ENCODE data around the gene MIR17HG. TPM values are rescaled to one million over a fixed set of nuclear protein-coding genes. Genes with fewer than 3 reads are reported as not detected.
"Not testable (repeated sequence)": the region's sequence is repeated elsewhere in the genome, so short reads cannot be mapped to it uniquely, and the experiment has no call there.

Gene MIR17HG
- total RNA-seq, 4 donors from 2014 or later: 0.95 to 21.0 (median 4.5) TPM

DNA sequence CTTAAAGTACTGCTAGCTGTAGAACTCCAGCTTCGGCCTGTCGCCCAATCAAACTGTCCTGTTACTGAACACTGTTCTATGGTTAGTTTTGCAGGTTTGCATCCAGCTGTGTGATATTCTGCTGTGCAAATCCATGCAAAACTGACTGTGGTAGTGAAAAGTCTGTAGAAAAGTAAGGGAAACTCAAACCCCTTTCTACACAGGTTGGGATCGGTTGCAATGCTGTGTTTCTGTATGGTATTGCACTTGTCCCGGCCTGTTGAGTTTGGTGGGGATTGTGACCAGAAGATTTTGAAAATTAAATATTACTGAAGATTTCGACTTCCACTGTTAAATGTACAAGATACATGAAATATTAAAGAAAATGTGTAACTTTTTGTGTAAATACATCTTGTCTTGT is 3.6 kb downstream of the MIR17HG start:
- peaks cover 0 to 62% (median 16%) of the 10 kb centered on the region in 3 donors for H3K36me3 ChIP-seq
- peaks cover 0 to 51% (median 9%) of the 10 kb centered on the region in 3 donors for H3K4me1 ChIP-seq
- 72 to 74% methylated on average over 5 of the region's 5 CpGs for WGBS, 2 donors

DNA sequence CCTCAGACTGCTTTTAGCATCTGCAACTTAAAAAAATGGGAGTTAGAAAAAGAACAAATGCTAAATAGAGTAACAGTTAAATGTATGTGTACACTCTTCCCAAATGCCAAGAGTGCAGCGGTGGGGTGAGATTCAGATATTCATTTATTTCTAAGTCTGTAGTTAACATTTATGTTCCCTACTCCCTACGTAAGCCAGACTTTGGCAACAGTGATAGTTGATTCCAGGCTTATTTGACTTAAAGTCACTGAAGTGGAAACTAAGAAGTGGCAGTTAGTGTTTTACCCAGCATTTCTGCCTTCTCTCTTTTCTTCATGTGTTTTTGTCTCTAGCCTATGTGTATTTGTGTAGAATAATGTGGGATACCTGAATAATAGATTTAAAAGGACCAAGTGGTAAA is 4.5 kb downstream of the MIR17HG start:
- 77 to 88% methylated on average over 2 of the region's 2 CpGs for WGBS, 2 donors
- peaks cover 0 to 70% (median 16%) of the 10 kb centered on the region in 3 donors for H3K36me3 ChIP-seq
- intact Hi-C loops (cut with DNase I): no loop called here
- no peaks in the 10 kb centered on the region for H3K9me3 ChIP-seq
- H3K4me1 ChIP-seq: peaks cover 0 to 46% (median 9%) of the 10 kb centered on the region in 3 donors
- H3K27ac ChIP-seq: no peak overlapping the region
- no peak for DNase-seq
- no peaks in the 10 kb centered on the region for H3K27me3 ChIP-seq
- TF ChIP-seq POLR2A (IDR thresholded peaks at IDR 0.05): no peak
- TF ChIP-seq, protein P1, sequence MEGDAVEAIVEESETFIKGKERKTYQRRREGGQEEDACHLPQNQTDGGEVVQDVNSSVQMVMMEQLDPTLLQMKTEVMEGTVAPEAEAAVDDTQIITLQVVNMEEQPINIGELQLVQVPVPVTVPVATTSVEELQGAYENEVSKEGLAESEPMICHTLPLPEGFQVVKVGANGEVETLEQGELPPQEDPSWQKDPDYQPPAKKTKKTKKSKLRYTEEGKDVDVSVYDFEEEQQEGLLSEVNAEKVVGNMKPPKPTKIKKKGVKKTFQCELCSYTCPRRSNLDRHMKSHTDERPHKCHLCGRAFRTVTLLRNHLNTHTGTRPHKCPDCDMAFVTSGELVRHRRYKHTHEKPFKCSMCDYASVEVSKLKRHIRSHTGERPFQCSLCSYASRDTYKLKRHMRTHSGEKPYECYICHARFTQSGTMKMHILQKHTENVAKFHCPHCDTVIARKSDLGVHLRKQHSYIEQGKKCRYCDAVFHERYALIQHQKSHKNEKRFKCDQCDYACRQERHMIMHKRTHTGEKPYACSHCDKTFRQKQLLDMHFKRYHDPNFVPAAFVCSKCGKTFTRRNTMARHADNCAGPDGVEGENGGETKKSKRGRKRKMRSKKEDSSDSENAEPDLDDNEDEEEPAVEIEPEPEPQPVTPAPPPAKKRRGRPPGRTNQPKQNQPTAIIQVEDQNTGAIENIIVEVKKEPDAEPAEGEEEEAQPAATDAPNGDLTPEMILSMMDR (IDR thresholded peaks at IDR 0.05): no peak
- H3K4me3 ChIP-seq: no peak overlapping the region

More for the DNA sequence above, 3.6 kb downstream of the MIR17HG start:
- DNase-seq: no peak
- Histone ChIP-seq H3K27me3 (peaks cover 0 to 2% (median 0%) of the 10 kb centered on the region in 4 donors), H3K9me3 (no peaks in the 10 kb centered on the region), H3K4me3 (no peak overlapping the region), H3K27ac (no peak overlapping the region)
- TF ChIP-seq, protein P1 (IDR thresholded peaks at IDR 0.05): no peak
- TF ChIP-seq POLR2A (IDR thresholded peaks at IDR 0.05): no peak
- intact Hi-C loops (cut with DNase I): no loop called here

DNA sequence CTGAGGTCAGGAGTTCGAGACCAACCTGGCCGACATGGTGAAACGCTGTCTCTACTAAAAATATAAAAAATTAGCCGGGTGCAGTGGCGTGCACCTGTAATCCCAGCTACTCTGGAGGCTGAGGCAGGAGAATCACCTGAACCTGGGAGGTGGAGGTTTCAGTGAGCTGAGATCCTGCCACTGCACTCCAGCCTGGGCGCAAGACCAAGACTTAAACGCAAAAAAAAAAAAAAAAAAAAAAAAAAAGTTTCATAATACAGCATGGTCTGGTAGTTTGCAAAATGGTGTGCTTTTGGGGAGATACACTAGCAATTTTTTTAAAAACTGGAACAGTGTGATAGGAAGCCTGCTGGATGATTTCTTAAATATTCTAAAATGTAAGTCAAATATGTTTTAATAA is 5.4 kb downstream of the MIR17HG start:
- H3K27ac ChIP-seq; intact Hi-C loops (cut with DNase I); H3K27me3 ChIP-seq; H3K9me3 ChIP-seq; DNase-seq; H3K4me3 ChIP-seq: not testable (repeated sequence)
- Histone ChIP-seq H3K36me3 (peaks cover 0 to 79% (median 16%) of the 10 kb centered on the region in 3 donors), H3K4me1 (peaks cover 0 to 44% (median 9%) of the 10 kb centered on the region in 3 donors)
- 77 to 79% methylated on average over 7 of the region's 7 CpGs for WGBS, 2 donors

DNA sequence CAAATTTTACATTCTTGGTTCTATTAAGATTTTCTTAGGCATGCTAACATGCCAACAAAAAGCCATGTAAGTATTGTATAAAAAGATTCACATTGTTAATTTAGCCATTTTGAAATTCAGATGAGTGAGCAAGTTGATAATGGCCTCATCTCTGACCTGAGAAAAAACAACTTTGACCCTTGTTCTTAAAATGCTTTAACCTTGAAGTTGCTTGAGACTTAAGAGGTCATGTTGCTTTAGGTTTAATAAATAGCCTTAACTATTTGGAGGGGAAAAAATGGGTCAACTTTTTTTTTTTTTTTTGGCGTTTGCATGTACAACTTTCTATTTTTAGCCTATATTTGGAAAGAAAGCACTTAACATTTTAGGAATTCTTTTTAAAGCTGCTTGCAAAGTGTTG is 6.0 kb downstream of the MIR17HG start:
- peaks cover 0 to 44% (median 9%) of the 10 kb centered on the region in 3 donors for H3K4me1 ChIP-seq
- 26 to 44% methylated on average over 1 of the region's 1 CpG for WGBS, 2 donors
- TF ChIP-seq POLR2A (IDR thresholded peaks at IDR 0.05): no peak
- TF ChIP-seq, protein P1 (IDR thresholded peaks at IDR 0.05): no peak
- H3K36me3 ChIP-seq: peaks cover 0 to 80% (median 16%) of the 10 kb centered on the region in 3 donors
- DNase-seq: no peak
- H3K4me3 ChIP-seq: no peak overlapping the region
- H3K27me3 ChIP-seq: no peaks in the 10 kb centered on the region
- intact Hi-C loops (cut with DNase I): no loop called here
- H3K9me3 ChIP-seq: no peaks in the 10 kb centered on the region
- H3K27ac ChIP-seq: no peak overlapping the region

DNA sequence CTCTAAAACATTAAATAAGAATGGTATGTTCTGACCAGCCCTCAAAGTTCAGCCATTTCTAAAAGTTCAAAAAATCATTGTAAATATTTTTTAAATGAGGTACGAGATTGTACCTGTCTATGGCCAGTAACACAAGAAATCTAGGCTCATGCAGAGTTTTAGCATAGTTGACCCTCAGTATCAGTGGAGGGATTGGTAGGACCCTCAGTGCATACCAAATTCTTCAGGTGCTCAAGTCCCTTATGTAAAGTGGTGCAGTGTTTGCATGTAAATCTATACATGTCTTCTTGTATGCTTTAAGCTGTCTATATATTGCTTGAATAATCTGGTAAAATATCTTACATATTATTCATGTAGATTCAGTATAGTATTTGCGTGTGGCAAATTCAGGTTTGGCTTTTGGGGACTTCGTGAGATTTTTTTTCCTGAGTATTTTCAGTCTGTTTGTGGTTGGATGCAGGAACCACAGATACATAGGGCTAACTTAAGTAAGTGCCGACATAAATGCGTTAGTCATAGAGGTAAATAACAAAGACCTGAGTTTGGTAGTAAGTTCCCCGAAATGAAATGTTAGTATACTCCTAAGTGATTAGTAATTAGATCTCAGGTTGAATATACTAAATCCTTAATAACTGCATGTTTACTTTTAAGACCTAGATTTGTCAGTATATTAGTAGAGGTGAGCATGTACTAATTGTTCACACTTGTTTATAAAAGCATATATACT is 7.8 kb downstream of the MIR17HG start:
- DNase-seq: no peak
- no peak overlapping the region for H3K4me3 ChIP-seq
- peaks cover 0 to 77% (median 16%) of the 10 kb centered on the region in 3 donors for H3K36me3 ChIP-seq
- WGBS, 2 donors: 87 to 88% methylated on average over 6 of the region's 6 CpGs
- H3K27me3 ChIP-seq: no peaks in the 10 kb centered on the region
- no peak overlapping the region for H3K27ac ChIP-seq
- peaks cover 0 to 30% (median 0%) of the 10 kb centered on the region in 3 donors for H3K4me1 ChIP-seq
- intact Hi-C loops (cut with DNase I): no loop called here
- no peaks in the 10 kb centered on the region for H3K9me3 ChIP-seq
- TF ChIP-seq, protein P1 (IDR thresholded peaks at IDR 0.05): no peak
- no peak for TF ChIP-seq POLR2A (IDR thresholded peaks at IDR 0.05)

Data from esophagus squamous epithelium (tissue), 5 donors.